Measurements from ENCODE around the gene TMEM131L.

The TMEM131L gene

GRCh38 chr4:153464068-153464467 is 2.1 kb upstream of the TMEM131L start:
- intact Hi-C loops (cut with DNase I; ENCODE audit: low total_unique reads), result loop anchor here (5.0 kb wide), 1 partner anchor 122 kb away; the partner anchor contains the start of gene MND1
- Histone ChIP-seq H3K36me3 (no peaks in the 10 kb centered on the region), H3K27me3 (no peaks in the 10 kb centered on the region), H3K4me1 (peaks cover 0 to 32% (median 12%) of the 10 kb centered on the region in 4 donors), H3K9me3 (no peaks in the 10 kb centered on the region), H3K4me3 (no peak overlapping the region), H3K27ac (peak overlapping the region in 1 of 2 donors; percentile 92)
- no peak for DNase-seq
- no peak for TF ChIP-seq CTCF (IDR thresholded peaks at IDR 0.05)

- no peak for TF ChIP-seq CTCF (IDR thresholded peaks at IDR 0.05)
- peaks cover 0 to 43% (median 15%) of the 10 kb centered on the region in 4 donors for H3K4me1 ChIP-seq
- DNase-seq, result no peak
- peak overlapping the region; percentile 96 to 99 for H3K4me3 ChIP-seq
- no peaks in the 10 kb centered on the region for H3K9me3 ChIP-seq
- intact Hi-C loops (cut with DNase I; ENCODE audit: low total_unique reads), result loop anchor here (5.0 kb wide), 1 partner anchor 107 kb away; no protein-coding TSS in a partner anchor
- H3K36me3 ChIP-seq, result no peaks in the 10 kb centered on the region
- H3K27ac ChIP-seq, result peak overlapping the region; percentile 92 to 95
- H3K27me3 ChIP-seq, result no peaks in the 10 kb centered on the region
Measured at GRCh38 chr4:153465140-153465539, 1.0 kb upstream of the TMEM131L start.

- H3K4me1 ChIP-seq, result peaks cover 0 to 48% (median 19%) of the 10 kb centered on the region in 4 donors
- peak; percentile 46 to 48 for TF ChIP-seq CTCF (IDR thresholded peaks at IDR 0.05)
- no peaks in the 10 kb centered on the region for H3K36me3 ChIP-seq
- peak; percentile 61 to 84 for DNase-seq
- no peaks in the 10 kb centered on the region for H3K9me3 ChIP-seq
- H3K27me3 ChIP-seq, result no peaks in the 10 kb centered on the region
- intact Hi-C loops (cut with DNase I; ENCODE audit: low total_unique reads), result loop anchor here (5.0 kb wide), 1 partner anchor 107 kb away; no protein-coding TSS in a partner anchor
- peak overlapping the region; percentile 96 to 99 for H3K4me3 ChIP-seq
- H3K27ac ChIP-seq, result peak overlapping the region; percentile 92 to 95
Measured at GRCh38 chr4:153465615-153466080, 512 bp upstream of the TMEM131L start.

- intact Hi-C loops (cut with DNase I; ENCODE audit: low total_unique reads), result loop anchor here (5.0 kb wide), 1 partner anchor 105 kb away; no protein-coding TSS in a partner anchor
- Histone ChIP-seq H3K27me3 (no peaks in the 10 kb centered on the region), H3K36me3 (no peaks in the 10 kb centered on the region), H3K4me3 (peak overlapping the region; percentile 96 to 99), H3K9me3 (no peaks in the 10 kb centered on the region), H3K4me1 (peaks cover 0 to 64% (median 33%) of the 10 kb centered on the region in 4 donors), H3K27ac (peak overlapping the region; percentile 92 to 95)
- peak; percentile 50 to 83 for DNase-seq
- TF ChIP-seq CTCF (IDR thresholded peaks at IDR 0.05), result no peak
Measured at GRCh38 chr4:153466949-153467896, 1.1 kb downstream of the TMEM131L start.

GRCh38 chr4:153467897-153468262 is 1.7 kb downstream of the TMEM131L start:
- Histone ChIP-seq H3K4me1 (peaks cover 0 to 70% (median 38%) of the 10 kb centered on the region in 4 donors), H3K4me3 (peak overlapping the region; percentile 96 to 99), H3K27me3 (no peaks in the 10 kb centered on the region), H3K36me3 (no peaks in the 10 kb centered on the region), H3K9me3 (no peaks in the 10 kb centered on the region), H3K27ac (peak overlapping the region; percentile 92 to 95)
- DNase-seq, result no peak
- no peak for TF ChIP-seq CTCF (IDR thresholded peaks at IDR 0.05)
- intact Hi-C loops (cut with DNase I; ENCODE audit: low total_unique reads), result loop anchor here (5.0 kb wide), 1 partner anchor 104 kb away; no protein-coding TSS in a partner anchor
